Measurements from ENCODE around the gene MYL7. TPM values are rescaled to one million over a fixed set of nuclear protein-coding genes. Genes with fewer than 3 reads are reported as not detected.

Gene MYL7
- total RNA-seq, 1 experiment from 2014 or later: not detected

DNA sequence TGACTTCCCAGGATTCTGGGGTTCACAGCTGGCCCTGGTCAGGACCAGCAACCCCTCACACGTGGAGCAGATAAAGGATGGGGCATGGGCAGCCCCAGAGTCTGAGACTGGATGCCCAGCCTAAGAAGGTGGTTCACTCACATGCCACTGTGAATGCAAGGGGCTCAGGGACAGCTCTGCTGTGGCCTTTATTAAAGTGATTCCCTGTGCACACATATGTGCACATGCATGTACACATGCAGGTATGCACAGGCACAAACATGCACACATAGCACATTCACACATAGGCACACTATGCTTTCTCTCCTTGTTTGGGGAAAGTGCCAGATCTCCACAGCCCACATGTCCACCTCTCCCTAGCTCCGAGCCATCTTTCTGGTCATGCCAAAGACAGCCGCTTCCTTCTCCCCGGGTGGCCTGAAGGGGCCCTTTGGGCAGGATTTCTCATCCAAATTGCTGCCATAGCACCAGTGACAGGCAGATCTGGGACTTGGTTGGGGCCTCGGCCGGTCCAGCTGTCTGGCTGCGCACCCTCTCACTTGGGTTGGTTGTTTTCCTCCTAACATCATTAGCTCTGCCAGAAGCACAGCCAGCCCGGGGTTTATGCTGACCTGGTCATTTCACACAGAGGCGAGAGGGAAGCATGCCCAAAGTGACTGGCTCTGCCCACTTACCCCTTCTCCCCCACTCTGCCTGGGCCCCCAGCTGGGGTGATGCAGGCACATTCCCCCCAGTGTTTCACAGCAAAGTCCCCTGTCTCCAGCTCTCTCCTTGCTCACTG, 46.7 kb upstream of the MYL7 start:
- no peak for DNase-seq (ENCODE audit: low read depth, low spot score)
- POLR2A ChIA-PET: no interaction called here
- TF ChIP-seq POLR2AphosphoS5 (IDR thresholded peaks at IDR 0.05; ENCODE audit: low read depth, low read length) (no peak), TCF7L2 (IDR thresholded peaks at IDR 0.05; ENCODE audit: low read depth, low read length) (no peak), SIN3A (IDR thresholded peaks at IDR 0.05; ENCODE audit: borderline replicate concordance, insufficient read depth, low read depth, low read length) (no peak)
- TF ChIP-seq, protein P1, sequence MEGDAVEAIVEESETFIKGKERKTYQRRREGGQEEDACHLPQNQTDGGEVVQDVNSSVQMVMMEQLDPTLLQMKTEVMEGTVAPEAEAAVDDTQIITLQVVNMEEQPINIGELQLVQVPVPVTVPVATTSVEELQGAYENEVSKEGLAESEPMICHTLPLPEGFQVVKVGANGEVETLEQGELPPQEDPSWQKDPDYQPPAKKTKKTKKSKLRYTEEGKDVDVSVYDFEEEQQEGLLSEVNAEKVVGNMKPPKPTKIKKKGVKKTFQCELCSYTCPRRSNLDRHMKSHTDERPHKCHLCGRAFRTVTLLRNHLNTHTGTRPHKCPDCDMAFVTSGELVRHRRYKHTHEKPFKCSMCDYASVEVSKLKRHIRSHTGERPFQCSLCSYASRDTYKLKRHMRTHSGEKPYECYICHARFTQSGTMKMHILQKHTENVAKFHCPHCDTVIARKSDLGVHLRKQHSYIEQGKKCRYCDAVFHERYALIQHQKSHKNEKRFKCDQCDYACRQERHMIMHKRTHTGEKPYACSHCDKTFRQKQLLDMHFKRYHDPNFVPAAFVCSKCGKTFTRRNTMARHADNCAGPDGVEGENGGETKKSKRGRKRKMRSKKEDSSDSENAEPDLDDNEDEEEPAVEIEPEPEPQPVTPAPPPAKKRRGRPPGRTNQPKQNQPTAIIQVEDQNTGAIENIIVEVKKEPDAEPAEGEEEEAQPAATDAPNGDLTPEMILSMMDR (IDR thresholded peaks at IDR 0.05): no peak
- TF ChIP-seq, protein P2, sequence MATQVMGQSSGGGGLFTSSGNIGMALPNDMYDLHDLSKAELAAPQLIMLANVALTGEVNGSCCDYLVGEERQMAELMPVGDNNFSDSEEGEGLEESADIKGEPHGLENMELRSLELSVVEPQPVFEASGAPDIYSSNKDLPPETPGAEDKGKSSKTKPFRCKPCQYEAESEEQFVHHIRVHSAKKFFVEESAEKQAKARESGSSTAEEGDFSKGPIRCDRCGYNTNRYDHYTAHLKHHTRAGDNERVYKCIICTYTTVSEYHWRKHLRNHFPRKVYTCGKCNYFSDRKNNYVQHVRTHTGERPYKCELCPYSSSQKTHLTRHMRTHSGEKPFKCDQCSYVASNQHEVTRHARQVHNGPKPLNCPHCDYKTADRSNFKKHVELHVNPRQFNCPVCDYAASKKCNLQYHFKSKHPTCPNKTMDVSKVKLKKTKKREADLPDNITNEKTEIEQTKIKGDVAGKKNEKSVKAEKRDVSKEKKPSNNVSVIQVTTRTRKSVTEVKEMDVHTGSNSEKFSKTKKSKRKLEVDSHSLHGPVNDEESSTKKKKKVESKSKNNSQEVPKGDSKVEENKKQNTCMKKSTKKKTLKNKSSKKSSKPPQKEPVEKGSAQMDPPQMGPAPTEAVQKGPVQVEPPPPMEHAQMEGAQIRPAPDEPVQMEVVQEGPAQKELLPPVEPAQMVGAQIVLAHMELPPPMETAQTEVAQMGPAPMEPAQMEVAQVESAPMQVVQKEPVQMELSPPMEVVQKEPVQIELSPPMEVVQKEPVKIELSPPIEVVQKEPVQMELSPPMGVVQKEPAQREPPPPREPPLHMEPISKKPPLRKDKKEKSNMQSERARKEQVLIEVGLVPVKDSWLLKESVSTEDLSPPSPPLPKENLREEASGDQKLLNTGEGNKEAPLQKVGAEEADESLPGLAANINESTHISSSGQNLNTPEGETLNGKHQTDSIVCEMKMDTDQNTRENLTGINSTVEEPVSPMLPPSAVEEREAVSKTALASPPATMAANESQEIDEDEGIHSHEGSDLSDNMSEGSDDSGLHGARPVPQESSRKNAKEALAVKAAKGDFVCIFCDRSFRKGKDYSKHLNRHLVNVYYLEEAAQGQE (IDR thresholded peaks at IDR 0.05; ENCODE audit: insufficient read depth in 1 of 2, low read depth in 2 of 2, low read length in 1 of 2): no peak
- Histone ChIP-seq H3K36me3 (ENCODE audit: control insufficient read depth, insufficient read depth, low read length) (no peaks in the 10 kb centered on the region), H3K27ac (ENCODE audit: low read length) (no peak overlapping the region), H3K4me1 (ENCODE audit: control insufficient read depth, insufficient read depth, low read length) (peaks cover 21% of the 10 kb centered on the region), H3K4me3 (ENCODE audit: low read depth in 2 of 2, low read length in 2 of 2) (no peak overlapping the region), H3K27me3 (ENCODE audit: control insufficient read depth, insufficient read depth, low read length) (no peaks in the 10 kb centered on the region), H3K9me3 (ENCODE audit: control insufficient read depth, insufficient read depth, low read depth, low read length) (peaks cover 4% of the 10 kb centered on the region; the same call in 1 of the 2 replicates)
- no peak for ATAC-seq
- in situ Hi-C loops (cut with HindIII; ENCODE audit: low pct_unique_long_range_greater_than_20kb, low sequenced_read_pairs): no loop called here
- CTCF ChIA-PET: no interaction called here
- intact Hi-C loops (cut with micrococcal nuclease; ENCODE audit: unreplicated experiment): no loop called here
- BruUV-seq (replicated peaks): no TSS peak

- no TSS peak for BruUV-seq (replicated peaks)
- Histone ChIP-seq H3K4me1 (ENCODE audit: control insufficient read depth, insufficient read depth, low read length) (peaks cover 21% of the 10 kb centered on the region), H3K9me3 (ENCODE audit: control insufficient read depth, insufficient read depth, low read depth, low read length) (peaks cover 4% of the 10 kb centered on the region; the same call in 1 of the 2 replicates), H3K36me3 (ENCODE audit: control insufficient read depth, insufficient read depth, low read length) (no peaks in the 10 kb centered on the region), H3K4me3 (ENCODE audit: low read depth in 2 of 2, low read length in 2 of 2) (no peak overlapping the region), H3K27me3 (ENCODE audit: control insufficient read depth, insufficient read depth, low read length) (no peaks in the 10 kb centered on the region), H3K27ac (ENCODE audit: low read length) (no peak overlapping the region)
- intact Hi-C loops (cut with micrococcal nuclease; ENCODE audit: unreplicated experiment): no loop called here
- ChIA-PET POLR2A (no interaction called here), CTCF (no interaction called here)
- TF ChIP-seq SIN3A (IDR thresholded peaks at IDR 0.05; ENCODE audit: borderline replicate concordance, insufficient read depth, low read depth, low read length): no peak
- TF ChIP-seq TCF7L2 (IDR thresholded peaks at IDR 0.05; ENCODE audit: low read depth, low read length): no peak
- TF ChIP-seq, protein P2 (IDR thresholded peaks at IDR 0.05; ENCODE audit: insufficient read depth in 1 of 2, low read depth in 2 of 2, low read length in 1 of 2): no peak
- TF ChIP-seq, protein P1 (IDR thresholded peaks at IDR 0.05): no peak
- TF ChIP-seq POLR2AphosphoS5 (IDR thresholded peaks at IDR 0.05; ENCODE audit: low read depth, low read length): no peak
- ATAC-seq (no peak), DNase-seq (ENCODE audit: low read depth, low spot score) (no peak)
- in situ Hi-C loops (cut with HindIII; ENCODE audit: low pct_unique_long_range_greater_than_20kb, low sequenced_read_pairs): no loop called here
Observed at GRCh38 chr7:44186736-44187135, 45.6 kb upstream of the MYL7 start.

All from Panc1 (cell line).